Stimulated activated CD4-positive, alpha-beta T cell treated with anti-CD3 and anti-CD28 coated beads, Interleukin-4, amount 100 ng/mL, for 1 hour (primary cell): Measurements from ENCODE around the gene ARVCF.
"Not testable (repeated sequence)": the region's sequence is repeated elsewhere in the genome, so short reads cannot be mapped to it uniquely, and the experiment has no call there.

Experiments
- DNase-seq: peaks from one replicate; pipeline ENCODE4 v3.0.0-alpha.2; 2020

The ARVCF gene

GRCh38 chr22:19959043-19959586 is 57.5 kb downstream of the ARVCF start:
- no peak for DNase-seq

DNA sequence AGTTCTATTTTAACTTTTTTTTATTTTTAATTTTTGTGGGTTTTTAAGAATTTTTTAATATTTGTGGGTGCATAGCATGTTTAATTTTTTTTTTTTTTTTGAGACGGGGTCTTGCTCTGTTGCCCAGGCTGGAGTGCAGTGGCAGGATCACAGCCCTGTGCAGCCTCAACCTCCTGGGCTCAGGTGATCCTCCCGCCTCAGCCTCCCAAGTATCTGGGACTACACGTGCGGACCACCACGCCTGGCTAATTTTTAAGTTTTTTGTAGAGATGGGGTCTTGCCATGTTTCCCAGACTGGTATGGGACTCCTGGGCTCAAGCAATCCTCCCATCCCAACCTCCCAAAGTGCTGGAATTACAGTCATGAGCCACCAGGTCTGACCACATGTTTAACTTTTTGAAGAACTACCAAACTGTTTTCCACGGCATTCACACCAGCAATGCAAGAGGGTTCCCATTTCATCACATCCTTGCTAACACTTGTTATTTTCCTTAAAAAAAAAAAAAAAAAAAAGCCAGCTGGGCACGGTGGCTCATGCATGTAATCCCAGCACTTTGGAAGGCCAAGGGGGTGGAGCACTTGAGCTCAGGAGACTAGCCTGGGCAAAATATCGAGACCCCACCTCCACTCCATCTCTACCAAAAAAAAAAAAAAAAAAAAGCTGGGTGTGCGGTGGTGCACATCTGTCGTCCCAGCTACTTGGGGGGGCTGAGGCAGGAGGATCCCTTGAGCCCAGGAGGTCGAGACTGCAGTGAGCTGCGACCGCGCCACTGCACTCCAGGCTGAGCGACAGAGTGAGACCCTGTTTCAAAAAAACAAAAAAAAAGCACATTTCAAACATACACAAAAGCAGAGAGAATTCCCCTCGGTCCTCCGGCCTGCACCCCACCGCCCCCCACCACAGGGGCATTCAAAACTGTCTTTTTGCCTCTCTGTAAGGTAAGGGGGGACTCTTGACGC is 58.3 kb downstream of the ARVCF start:
- DNase-seq, result no peak

- DNase-seq, result no peak
These were observed 59.2 kb downstream of the ARVCF start for GRCh38 chr22:19957445-19957844.

DNA sequence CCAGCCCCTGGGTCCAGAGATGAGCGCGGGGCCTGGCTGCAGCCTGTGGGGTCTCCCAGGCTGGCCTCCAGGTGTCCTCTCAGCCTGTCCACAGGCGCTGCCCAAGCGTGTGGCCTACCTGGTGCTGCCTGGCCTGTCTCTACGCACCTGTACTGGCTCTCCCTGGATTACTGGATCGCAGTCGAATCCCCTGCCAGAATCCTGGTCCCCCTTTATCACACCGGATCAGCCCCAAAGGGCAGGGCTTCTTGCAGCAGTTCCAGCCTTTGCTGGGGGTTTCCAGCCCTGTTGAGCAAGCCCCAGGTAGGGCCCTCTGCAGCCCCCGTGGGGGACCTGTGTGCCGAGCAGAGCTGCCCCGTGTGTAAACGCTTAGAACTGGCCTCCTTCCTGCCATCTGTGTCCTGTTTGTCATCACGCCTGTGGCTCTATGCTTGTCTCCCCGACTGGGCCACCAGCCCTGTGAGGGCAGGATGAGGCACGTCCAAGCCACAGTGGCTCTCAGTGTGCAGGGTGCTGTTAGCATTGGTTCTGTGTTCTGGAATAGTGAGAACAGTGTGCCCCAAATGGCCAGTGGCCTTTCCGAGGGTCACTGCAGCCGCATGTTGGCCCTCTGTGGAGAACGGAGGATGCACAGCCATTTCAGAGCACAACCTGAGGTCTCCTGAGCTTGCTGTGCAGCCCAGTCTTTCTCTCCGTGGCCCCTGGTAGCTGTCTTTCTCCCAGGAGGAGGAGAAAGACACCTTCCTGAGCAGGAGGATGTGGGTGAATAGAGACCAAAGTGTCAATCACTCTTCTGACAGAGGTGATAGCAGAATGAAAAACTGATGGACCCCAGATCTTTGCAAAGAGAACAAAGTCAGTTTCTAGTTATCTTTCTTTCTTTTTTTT is 61.1 kb downstream of the ARVCF start:
- no peak for DNase-seq

DNA sequence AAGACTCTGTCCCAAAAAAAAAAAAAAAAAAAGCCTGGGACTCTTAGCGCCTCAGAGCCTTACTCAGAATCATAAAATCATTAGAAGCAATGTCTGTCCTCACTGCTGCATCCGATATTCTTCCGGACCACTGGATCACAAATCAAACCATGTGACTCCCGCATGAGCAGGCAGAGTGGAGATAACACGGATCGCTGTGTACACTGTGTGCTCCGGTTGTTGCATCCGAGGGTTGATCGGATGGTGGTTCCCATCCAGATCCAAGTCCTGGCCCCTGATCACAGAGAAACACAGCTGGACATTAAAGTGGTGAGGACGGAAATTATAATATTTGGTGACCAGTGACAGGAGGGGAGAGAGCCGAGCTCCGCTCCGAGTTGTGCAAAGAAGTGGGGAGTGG is 65.3 kb downstream of the ARVCF start:
- no peak for DNase-seq

DNA sequence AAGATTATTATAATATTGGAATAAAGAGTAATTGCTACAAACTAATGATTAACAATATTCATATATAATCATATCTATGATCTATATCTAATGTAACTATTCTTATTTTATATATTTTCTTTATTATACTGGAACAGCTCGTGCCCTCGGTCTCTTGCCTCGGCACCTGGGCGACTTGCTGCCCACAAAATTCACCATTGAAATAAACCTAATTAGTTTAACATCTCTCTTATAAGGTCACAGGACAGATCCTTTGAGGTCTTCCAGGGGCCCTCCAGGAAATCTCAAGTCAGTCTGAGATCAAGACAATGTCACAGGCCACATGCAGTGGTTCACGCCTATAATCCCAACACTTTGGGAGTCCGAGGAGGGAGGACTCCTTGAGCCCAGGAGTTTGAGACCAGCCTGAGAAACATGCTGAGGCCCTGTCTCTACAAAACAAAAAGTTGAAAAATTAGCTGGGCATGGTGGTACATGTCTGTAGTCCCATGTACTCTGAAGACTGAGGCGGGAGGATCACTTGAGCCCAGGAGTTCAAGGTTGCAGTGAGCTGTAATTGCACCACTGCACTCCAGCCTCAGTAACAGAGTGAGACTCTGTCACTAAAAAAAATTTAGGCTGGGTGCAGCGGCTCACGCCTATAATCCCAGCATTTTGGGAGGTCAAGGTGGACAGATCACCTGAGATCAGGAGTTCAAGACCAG is 68.4 kb downstream of the ARVCF start:
- DNase-seq, result no peak

GRCh38 chr22:19943082-19944026 is 73.3 kb downstream of the ARVCF start:
- no peak for DNase-seq

DNA sequence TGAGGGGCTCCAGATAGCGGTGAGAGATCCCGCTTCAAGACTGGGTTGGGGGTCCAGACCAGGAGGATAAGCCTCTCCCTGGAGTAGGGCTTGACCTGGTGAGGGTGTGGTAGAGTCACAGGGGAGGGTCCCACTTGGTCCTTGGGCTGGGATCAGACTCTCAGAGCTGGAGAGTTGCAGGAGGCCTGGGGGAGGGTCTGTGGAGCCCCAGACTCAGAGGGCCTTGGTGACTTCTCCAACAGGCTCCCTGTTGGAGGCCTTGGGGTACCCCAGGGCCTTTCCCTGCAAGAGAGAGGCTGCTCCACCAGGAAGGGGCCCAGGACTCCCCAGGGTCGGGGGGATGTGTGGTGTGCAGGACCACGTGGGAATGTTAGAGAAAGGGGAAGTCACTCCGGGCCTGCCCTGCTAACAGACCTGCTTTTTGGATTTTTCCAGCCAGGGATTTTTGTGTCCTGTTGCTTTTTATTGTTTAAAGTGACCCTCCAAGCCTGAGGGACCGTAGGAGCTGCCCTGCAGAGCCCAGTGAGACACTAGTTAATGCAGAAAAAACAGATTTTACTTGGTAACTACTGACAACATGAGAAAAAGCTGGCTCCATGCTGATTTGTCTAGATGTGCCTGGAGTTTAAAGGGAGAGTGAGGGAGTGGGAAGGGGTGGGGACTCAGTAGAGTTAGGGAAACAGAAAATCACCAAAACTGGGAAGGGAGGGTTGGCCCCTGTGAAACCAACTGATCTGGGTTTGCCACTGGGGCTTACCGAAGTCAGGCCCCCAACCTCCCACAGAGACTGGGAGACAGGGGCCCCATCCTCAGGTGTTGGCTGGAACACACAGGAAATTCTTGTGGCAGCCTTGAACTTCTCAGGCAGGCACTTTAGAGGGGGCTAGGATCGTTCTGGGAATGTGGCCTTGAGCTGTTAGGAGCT is 74.2 kb downstream of the ARVCF start:
- DNase-seq, result no peak

DNA sequence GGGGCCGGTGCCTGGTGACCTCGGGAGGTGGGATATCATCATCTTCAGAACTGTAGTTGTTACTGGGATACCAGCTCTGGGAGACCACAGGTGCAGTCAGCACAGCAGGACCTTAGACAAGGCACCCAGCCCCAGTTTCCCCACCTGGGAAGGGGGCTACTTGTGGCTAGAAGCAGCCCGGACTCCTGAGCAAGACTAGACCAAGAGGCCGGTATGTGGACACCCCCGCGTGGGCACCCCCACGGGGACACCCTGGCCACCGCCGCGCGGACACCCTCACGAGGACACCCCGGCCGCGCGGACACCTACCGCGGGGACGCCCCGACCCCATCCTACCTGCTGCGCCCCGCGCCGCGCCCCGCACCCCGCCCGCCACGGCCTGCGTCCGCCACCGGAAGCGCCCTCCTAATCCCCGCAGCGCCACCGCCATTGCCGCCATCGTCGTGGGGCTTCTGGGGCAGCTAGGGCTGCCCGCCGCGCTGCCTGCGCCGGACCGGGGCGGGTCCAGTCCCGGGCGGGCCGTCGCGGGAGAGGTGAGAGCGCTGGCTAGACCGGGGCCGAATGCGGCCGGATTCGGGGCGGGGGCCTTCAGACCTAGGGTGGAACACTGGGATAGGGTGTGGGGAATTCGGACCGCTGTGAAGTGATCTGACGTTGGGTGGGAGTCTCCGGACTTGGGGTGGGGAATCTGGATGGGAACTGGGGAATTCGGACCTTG is 75.1 kb downstream of the ARVCF start, which contains the start of the genes COMT and TXNRD2:
Gene COMT (plus strand): TSS at position 408 of the 718 bp plus-strand sequence. CDS start 20,755 bp downstream, outside the sequence.
Gene TXNRD2 (minus strand): TSS at position 454 of the 718 bp plus-strand sequence. CDS start 15 bp downstream, at position 439.
- DNase-seq, result peak; percentile 75

- no peak for DNase-seq
These were observed 75.9 kb downstream of the ARVCF start for GRCh38 chr22:19940536-19941364.

GRCh38 chr22:19937616-19938473 is 78.8 kb downstream of the ARVCF start:
- no peak for DNase-seq

DNA sequence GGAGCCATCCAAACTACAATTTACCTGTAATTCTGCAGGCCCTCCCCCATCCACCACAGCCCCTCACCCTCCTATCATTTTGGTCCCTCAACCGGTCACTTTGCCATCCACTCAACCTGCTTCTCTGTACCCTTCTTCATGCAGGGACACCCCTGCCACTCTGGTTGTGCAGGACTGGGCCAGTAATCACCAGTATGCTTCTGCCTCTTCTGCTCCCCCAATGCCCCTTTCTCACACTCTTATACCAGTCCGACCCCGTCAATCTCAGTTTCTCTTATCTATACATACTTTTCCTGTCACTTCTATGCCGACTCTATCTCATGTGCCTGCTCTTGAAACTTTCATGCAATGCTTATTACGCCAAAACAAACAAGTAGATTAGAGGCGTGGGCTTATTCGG is 80.1 kb downstream of the ARVCF start:
- no peak for DNase-seq

DNA sequence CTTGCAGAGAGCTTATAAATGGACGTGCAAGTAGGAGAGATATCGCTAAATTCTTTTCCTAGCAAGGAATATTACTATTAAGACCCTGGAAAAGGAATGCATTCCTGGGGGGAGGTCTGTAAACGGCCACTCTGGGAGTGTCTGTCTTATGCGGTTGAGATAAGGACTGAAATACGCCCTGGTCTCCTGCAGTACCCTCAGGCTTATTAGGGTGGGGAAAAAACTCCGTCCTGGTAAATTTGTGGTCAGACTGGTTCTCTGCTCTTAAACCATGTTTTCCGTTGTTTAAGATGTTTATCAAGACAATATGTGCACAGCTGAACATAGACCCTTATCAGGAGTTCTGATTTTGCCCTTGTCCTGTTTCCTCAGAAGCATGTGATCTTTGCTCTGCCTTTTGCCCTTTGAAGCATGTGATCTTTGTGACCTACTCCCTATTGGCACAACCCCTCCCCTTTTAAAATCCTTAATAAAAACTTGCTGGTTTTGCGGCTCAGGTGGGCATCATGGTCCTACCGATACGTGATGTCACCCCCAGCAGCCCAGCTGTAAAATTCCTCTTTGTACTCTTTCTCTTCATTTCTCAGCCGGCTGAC is 81.4 kb downstream of the ARVCF start:
- not testable (repeated sequence) for DNase-seq

GRCh38 chr22:19933341-19934241 is 83.0 kb downstream of the ARVCF start:
- DNase-seq, result no peak

GRCh38 chr22:19932367-19933206 is 84.0 kb downstream of the ARVCF start:
- no peak for DNase-seq
